Measurements from ENCODE around the gene BFSP2.
"Not testable (repeated sequence)": the region's sequence is repeated elsewhere in the genome, so short reads cannot be mapped to it uniquely, and the experiment has no call there.

Gene BFSP2

DNA sequence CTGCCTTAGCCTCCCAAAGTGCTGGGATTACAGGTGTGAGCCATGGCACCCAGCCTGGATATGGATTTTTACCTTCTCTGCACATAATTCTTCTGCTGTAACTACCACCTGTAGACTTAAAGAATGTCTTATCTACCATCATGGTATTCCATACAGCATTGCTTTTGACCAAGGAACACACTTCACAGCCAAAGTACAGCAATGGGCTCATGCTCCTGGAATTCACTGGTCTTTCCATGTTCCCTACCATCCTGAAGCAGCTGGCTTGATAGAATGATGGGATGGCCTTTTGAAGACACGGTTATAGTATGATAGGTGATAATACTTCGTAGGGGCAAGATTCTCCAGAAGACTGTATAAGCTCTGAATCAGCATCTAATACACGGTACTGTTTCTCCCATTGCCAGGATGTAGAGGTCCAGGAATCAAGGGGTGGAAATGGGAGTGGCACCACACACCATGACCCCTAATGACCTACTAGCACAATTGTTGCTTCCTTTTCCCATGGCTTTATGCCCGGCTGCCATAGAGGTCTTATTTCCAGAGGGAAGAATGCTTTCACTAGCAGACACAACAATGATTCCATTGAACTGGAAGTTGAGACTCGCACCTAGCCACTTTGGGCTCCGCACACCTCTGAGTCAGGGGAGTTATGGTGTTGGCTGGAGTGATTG, 112.7 kb downstream of the BFSP2 start:
- Histone ChIP-seq H3K4me1 (ENCODE audit: control insufficient read depth, insufficient read depth, low read length) (no peaks in the 10 kb centered on the region), H3K27ac (ENCODE audit: low read length) (no peak overlapping the region), H3K27me3 (ENCODE audit: control insufficient read depth, insufficient read depth, low read length) (no peaks in the 10 kb centered on the region; the same call in 1 of the 2 replicates), H3K36me3 (ENCODE audit: control insufficient read depth, insufficient read depth, low read length) (no peaks in the 10 kb centered on the region), H3K9me3 (ENCODE audit: control insufficient read depth, insufficient read depth, low read length) (no peaks in the 10 kb centered on the region), H3K4me3 (ENCODE audit: low read length) (no peak overlapping the region)
- whole genome bisulfite sequencing (ENCODE audit: insufficient coverage, insufficient read length) = no CpG with 5 or more reads among the region's 6 CpGs
- no peak for DNase-seq (ENCODE audit: low read depth, low spot score)

DNA sequence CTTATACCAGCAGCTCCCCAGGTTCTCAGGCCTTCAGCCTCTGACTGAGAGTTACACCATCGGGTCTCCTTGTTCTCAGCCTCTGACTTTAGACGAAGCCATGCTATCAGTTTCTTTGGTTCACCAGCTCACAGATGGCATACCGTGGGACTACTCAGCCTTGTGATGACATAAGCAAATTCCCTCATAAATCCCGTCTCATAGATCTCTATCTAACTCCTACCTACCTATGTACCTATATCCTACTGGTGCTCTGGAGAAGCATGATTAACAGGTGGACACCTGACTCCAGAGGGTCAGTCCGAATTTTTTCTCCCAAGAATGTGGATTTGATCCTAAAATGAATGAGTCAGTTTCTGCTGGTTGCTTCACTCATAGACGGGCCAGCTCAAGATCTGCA, 114.6 kb downstream of the BFSP2 start:
- Histone ChIP-seq H3K27me3 (ENCODE audit: control insufficient read depth, insufficient read depth, low read length) (no peaks in the 10 kb centered on the region; the same call in 1 of the 2 replicates), H3K36me3 (ENCODE audit: control insufficient read depth, insufficient read depth, low read length) (no peaks in the 10 kb centered on the region), H3K27ac (ENCODE audit: low read length) (no peak overlapping the region), H3K4me3 (ENCODE audit: low read length) (no peak overlapping the region), H3K4me1 (ENCODE audit: control insufficient read depth, insufficient read depth, low read length) (no peaks in the 10 kb centered on the region), H3K9me3 (ENCODE audit: control insufficient read depth, insufficient read depth, low read length) (no peaks in the 10 kb centered on the region)
- no CpG with 5 or more reads among the region's 6 CpGs for WGBS (ENCODE audit: insufficient coverage, insufficient read length)
- DNase-seq (ENCODE audit: low read depth, low spot score) = no peak

DNA sequence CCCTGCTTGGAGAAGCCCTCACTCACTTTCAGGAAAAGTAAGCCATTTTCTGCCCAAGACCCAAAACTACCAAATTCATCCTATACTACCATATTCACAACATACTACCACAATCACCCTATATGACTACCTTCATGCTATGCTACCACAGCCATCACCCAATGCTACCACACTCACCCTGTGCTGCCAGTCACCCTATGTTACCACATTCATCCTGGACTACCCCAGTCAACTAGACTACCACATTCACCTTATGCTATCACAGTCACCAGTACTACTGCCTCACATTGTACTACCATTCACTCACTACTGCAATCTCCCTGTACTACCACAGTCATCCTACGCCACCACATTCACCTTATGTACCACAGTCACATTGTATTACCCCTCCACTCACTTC, 115.3 kb downstream of the BFSP2 start:
- DNase-seq (ENCODE audit: low read depth, low spot score) = no peak
- Histone ChIP-seq H3K9me3 (ENCODE audit: control insufficient read depth, insufficient read depth, low read length) (no peaks in the 10 kb centered on the region), H3K27me3 (ENCODE audit: control insufficient read depth, insufficient read depth, low read length) (no peaks in the 10 kb centered on the region; the same call in 1 of the 2 replicates), H3K27ac (ENCODE audit: low read length) (no peak overlapping the region), H3K36me3 (ENCODE audit: control insufficient read depth, insufficient read depth, low read length) (no peaks in the 10 kb centered on the region), H3K4me1 (ENCODE audit: control insufficient read depth, insufficient read depth, low read length) (no peaks in the 10 kb centered on the region), H3K4me3 (ENCODE audit: low read length) (no peak overlapping the region)
- 100% methylated on average over 1 of the region's 1 CpG for WGBS (ENCODE audit: insufficient coverage, insufficient read length)

DNA sequence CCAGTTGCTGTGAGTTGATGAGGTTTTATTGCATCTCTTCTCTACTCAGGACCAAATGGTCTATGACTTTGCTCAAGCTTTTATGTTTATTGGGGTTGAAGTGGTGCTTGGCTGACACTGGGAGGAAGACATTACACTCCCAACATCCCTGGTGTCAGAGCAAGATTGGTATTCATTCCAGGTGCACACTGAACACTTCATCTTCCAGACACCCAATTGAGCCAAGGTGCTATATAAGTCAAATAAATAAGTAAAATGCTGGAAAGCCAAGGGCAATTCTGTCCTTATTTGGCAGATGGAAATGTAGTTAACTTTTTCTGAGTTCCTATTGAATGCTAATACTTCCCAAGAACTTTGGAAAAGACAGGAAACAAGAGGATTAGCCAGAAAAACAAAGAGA, 120.4 kb downstream of the BFSP2 start:
- Histone ChIP-seq H3K27ac (ENCODE audit: low read length) (no peak overlapping the region), H3K27me3 (ENCODE audit: control insufficient read depth, insufficient read depth, low read length) (no peaks in the 10 kb centered on the region), H3K4me3 (ENCODE audit: low read length) (no peak overlapping the region), H3K36me3 (ENCODE audit: control insufficient read depth, insufficient read depth, low read length) (no peaks in the 10 kb centered on the region), H3K4me1 (ENCODE audit: control insufficient read depth, insufficient read depth, low read length) (no peaks in the 10 kb centered on the region), H3K9me3 (ENCODE audit: control insufficient read depth, insufficient read depth, low read length) (no peaks in the 10 kb centered on the region)
- no peak for DNase-seq (ENCODE audit: low read depth, low spot score)

DNA sequence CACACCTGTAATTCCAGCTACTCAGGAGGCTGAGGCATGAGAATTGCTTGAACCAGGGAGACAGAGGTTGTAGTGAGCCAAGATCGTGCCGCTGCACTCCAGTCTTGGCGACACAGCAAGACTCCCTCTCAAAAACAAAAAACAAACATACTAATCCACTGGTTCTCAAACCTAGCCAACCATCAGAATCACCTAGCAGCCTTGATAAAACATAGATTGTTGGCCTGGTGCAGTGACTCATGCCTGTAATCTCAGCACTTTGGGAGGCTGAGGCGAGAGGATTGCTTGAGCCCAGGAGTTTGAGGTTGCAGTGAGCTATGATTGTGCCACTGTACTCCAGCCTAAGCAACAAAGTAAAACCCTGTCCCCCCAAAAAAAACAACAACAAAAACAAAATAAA, 121.1 kb downstream of the BFSP2 start:
- not testable (repeated sequence) for H3K36me3 ChIP-seq (ENCODE audit: control insufficient read depth, insufficient read depth, low read length); DNase-seq (ENCODE audit: low read depth, low spot score); H3K27ac ChIP-seq (ENCODE audit: low read length); H3K4me1 ChIP-seq (ENCODE audit: control insufficient read depth, insufficient read depth, low read length); H3K27me3 ChIP-seq (ENCODE audit: control insufficient read depth, insufficient read depth, low read length); H3K4me3 ChIP-seq (ENCODE audit: low read length); H3K9me3 ChIP-seq (ENCODE audit: control insufficient read depth, insufficient read depth, low read length)
- WGBS (ENCODE audit: insufficient coverage, insufficient read length) = no CpG with 5 or more reads among the region's 4 CpGs

DNA sequence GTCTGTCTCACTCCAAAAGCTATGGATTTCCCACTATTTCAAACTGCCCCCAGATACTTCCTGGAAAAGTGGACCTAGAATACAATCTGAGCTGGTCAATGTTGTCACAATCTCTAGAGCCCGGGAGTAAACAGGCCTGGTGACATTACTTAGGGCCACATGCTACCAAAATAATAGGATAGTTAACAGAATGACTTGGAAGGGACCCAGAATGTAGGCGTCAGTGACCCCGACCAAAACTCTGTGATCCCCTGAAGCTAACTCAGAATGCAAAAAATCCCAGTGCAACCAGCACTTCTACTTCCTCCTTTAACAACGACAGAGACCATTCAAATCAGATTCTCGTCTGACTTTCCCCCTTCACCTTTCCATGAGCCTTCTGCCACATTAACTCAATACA, 122.1 kb downstream of the BFSP2 start:
- WGBS (ENCODE audit: insufficient coverage, insufficient read length) = no CpG with 5 or more reads among the region's 5 CpGs
- Histone ChIP-seq H3K36me3 (ENCODE audit: control insufficient read depth, insufficient read depth, low read length) (no peaks in the 10 kb centered on the region), H3K27me3 (ENCODE audit: control insufficient read depth, insufficient read depth, low read length) (no peaks in the 10 kb centered on the region)

DNA sequence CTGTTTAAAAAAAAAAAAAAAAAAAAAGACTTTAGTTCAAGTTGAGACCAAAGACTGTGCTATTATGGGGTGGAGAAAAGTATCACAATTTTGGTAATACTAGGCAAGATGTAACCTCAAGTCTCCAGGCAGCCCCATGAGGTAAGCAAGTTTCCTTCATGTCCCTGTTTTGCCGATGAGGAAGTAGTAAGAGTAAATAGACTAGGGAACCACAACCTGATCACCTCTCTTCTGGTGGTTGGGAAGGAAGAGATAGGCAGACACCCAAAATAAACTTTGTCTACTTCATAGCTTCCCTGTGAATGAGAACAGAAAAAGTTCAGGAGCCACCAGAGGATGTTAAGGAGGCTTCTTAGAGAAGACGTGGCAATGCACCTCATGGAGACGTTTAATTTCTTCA, 123.9 kb downstream of the BFSP2 start:
- H3K36me3 ChIP-seq (ENCODE audit: control insufficient read depth, insufficient read depth, low read length); DNase-seq (ENCODE audit: low read depth, low spot score); H3K27ac ChIP-seq (ENCODE audit: low read length); H3K4me1 ChIP-seq (ENCODE audit: control insufficient read depth, insufficient read depth, low read length); H3K4me3 ChIP-seq (ENCODE audit: low read length); H3K9me3 ChIP-seq (ENCODE audit: control insufficient read depth, insufficient read depth, low read length); H3K27me3 ChIP-seq (ENCODE audit: control insufficient read depth, insufficient read depth, low read length): not testable (repeated sequence)
- no CpG with 5 or more reads among the region's 3 CpGs for WGBS (ENCODE audit: insufficient coverage, insufficient read length)

More for the DNA sequence above, 122.1 kb downstream of the BFSP2 start:
- no peaks in the 10 kb centered on the region for H3K4me1 ChIP-seq (ENCODE audit: control insufficient read depth, insufficient read depth, low read length)
- no peak for DNase-seq (ENCODE audit: low read depth, low spot score)
- H3K4me3 ChIP-seq (ENCODE audit: low read length) = no peak overlapping the region
- no peak overlapping the region for H3K27ac ChIP-seq (ENCODE audit: low read length)
- H3K9me3 ChIP-seq (ENCODE audit: control insufficient read depth, insufficient read depth, low read length) = no peaks in the 10 kb centered on the region

Data from iPS DF 6.9 (cell line).